HepG2 (cell line): ENCODE data around the gene TEKT3. TPM values are rescaled to one million over a fixed set of nuclear protein-coding genes. Genes with fewer than 3 reads are reported as not detected.

Experiments
- ATAC-seq: fragments of 200-7000 bp; cut with Tn5 transposase; 3 replicates; pipeline ENCODE4 v1.9.1; 2020; ENCODE audit warnings: mild to moderate bottlenecking, moderate library complexity
- BruUV-seq: library from RNA; stranded (reverse); fragments of 400-500 nt; replicated peaks from 2 replicates; lab custom pipeline; 2021; lab: Mats Ljungman, UMichigan
- CTCF ChIA-PET: fragments of 300-600 bp; formaldehyde crosslinking; extraction: SDS; loops from one replicate; lab custom pipeline; 2021; ENCODE audit warnings: low total read pairs, inconsistent platforms, low intra/inter-chr PET ratio; lab: Yijun Ruan, JAX
- POLR2A ChIA-PET: fragments of 350-600 bp; sonication (Branson Sonifier 250); formaldehyde crosslinking; loops from one replicate; lab custom pipeline; 2020; ENCODE audit warnings: antibody characterized with exemption, inconsistent platforms; lab: Yijun Ruan, JAX
- DNase-seq: peaks from one replicate; pipeline ENCODE4 v3.0.0-alpha.2; 2015; ENCODE audit warnings: low spot score
- FAIRE-seq: peaks from 3 replicates; lab custom pipeline; 2011; peaks lifted over from hg19 to GRCh38; lab: Jason Lieb, UNC
- H2AFZ ChIP-seq: one replicate; pipeline ENCODE4 v1.6.1; 2011; ENCODE audit warnings: low read length, inconsistent platforms
- H3K27ac ChIP-seq: fragments of 300-600 bp; 3 replicates; pipeline ENCODE4 v1.8.0; 2011; ENCODE audit warnings: mixed run types, mild to moderate bottlenecking, mixed read lengths, low read length, inconsistent platforms; ENCODE audit not compliant: insufficient read depth; ENCODE audit errors: extremely low read length
- H3K27me3 ChIP-seq, 2 experiments: fragments of 200-600 bp in 1 of 2; 2 replicates in 1 of 2; 3 replicates in 1 of 2; pipeline versions ENCODE4 v1.6.0 to v1.8.0; 2011; ENCODE audit warnings: low read length in 2 of 2, mild to moderate bottlenecking in 2 of 2, moderate library complexity in 2 of 2, inconsistent platforms in 1 of 2; ENCODE audit not compliant: insufficient read depth in 2 of 2, control insufficient read depth in 1 of 2
- H3K36me3 ChIP-seq, 2 experiments: fragments of 200-600 bp in 1 of 2; replicated peaks in 1 of 2; 2 replicates in 1 of 2; 3 replicates in 1 of 2; pipeline versions ENCODE4 v1.5.1 to v1.8.0; 2011; ENCODE audit warnings: low read length in 2 of 2, inconsistent platforms in 1 of 2; ENCODE audit not compliant: insufficient read depth in 2 of 2, control insufficient read depth in 1 of 2
- H3K4me1 ChIP-seq: 2 replicates; pipeline ENCODE4 v1.5.1; 2012; ENCODE audit warnings: low read length, inconsistent platforms; ENCODE audit not compliant: insufficient read depth
- H3K4me2 ChIP-seq: 2 replicates; pipeline ENCODE4 v1.6.0; 2011; ENCODE audit warnings: low read depth, low read length, inconsistent platforms
- H3K4me3 ChIP-seq, 3 experiments: fragments of 200-600 bp in 1 of 3; sonication (generic), shearing (Covaris generic) in 1 of 3; replicated peaks in 1 of 3; 2 replicates each; pipeline ENCODE4 v1.5.1; 2011 to 2016; ENCODE audit warnings: low read length in 3 of 3, inconsistent platforms in 2 of 3, low read depth in 2 of 3, mild to moderate bottlenecking in 2 of 3, control low read depth in 1 of 3, mixed read lengths in 1 of 3; ENCODE audit not compliant: insufficient read depth in 1 of 3
- H3K79me2 ChIP-seq: one replicate; pipeline ENCODE4 v1.6.1; 2011; ENCODE audit warnings: low read length, inconsistent platforms; ENCODE audit not compliant: insufficient read depth
- H3K9ac ChIP-seq: 2 replicates; pipeline ENCODE4 v1.6.0; 2011; ENCODE audit warnings: mild to moderate bottlenecking, low read depth, low read length, inconsistent platforms; ENCODE audit not compliant: insufficient read depth
- H3K9me3 ChIP-seq: 2 replicates; pipeline ENCODE4 v1.5.1; 2012; ENCODE audit warnings: mild to moderate bottlenecking, low read length
- H4K20me1 ChIP-seq: 2 replicates; pipeline ENCODE4 v1.6.0; 2011; ENCODE audit warnings: inconsistent platforms, mild to moderate bottlenecking, low read length, moderate library complexity; ENCODE audit not compliant: insufficient read depth
- ATF4 ChIP-seq, 2 experiments: fragments of 450-650 bp in 1 of 2; sonication (generic) in 1 of 2; formaldehyde crosslinking; IDR thresholded peaks; 2 replicates each; pipeline versions ENCODE4 v1.5.0 to v1.8.0; 2020 to 2022; ENCODE audit warnings: mild to moderate bottlenecking in 1 of 2, missing genetic modification reagents in 1 of 2
- BHLHE40 ChIP-seq: IDR thresholded peaks from 2 replicates; pipeline ENCODE4 v1.6.1; 2011; ENCODE audit warnings: low read length, improper control_type of control experiment
- CENPBD1 ChIP-seq: sonication (generic); formaldehyde crosslinking; IDR thresholded peaks from 2 replicates; pipeline ENCODE4 v1.8.0; 2022; ENCODE audit warnings: missing genetic modification reagents, low read depth, mild to moderate bottlenecking, borderline replicate concordance
- DPF2 ChIP-seq: sonication (generic); formaldehyde crosslinking; IDR thresholded peaks from 2 replicates; pipeline ENCODE4 v1.4.0; 2020; ENCODE audit warnings: mild to moderate bottlenecking, low read depth, missing genetic modification reagents, borderline replicate concordance
- EED ChIP-seq: sonication (generic); formaldehyde crosslinking; IDR thresholded peaks from 2 replicates; pipeline ENCODE4 v1.5.0; 2020; ENCODE audit warnings: mild to moderate bottlenecking, missing genetic modification reagents
- FOSL1 ChIP-seq: sonication (generic); formaldehyde crosslinking; IDR thresholded peaks from 2 replicates; pipeline ENCODE4 v1.9.0; 2021; ENCODE audit warnings: missing genetic modification reagents, borderline replicate concordance
- FOSL2 ChIP-seq: sonication (generic); formaldehyde crosslinking; IDR thresholded peaks from 2 replicates; pipeline ENCODE4 v1.4.0; 2020; ENCODE audit warnings: missing genetic modification reagents
- GTF3A ChIP-seq: sonication (generic); formaldehyde crosslinking; conservative IDR thresholded peaks from 2 replicates; pipeline ENCODE4 v1.4.0; 2020; ENCODE audit warnings: mild to moderate bottlenecking, missing genetic modification reagents
- KDM4B ChIP-seq: sonication (generic); formaldehyde crosslinking; IDR thresholded peaks from 2 replicates; pipeline ENCODE4 v1.4.0; 2020; ENCODE audit warnings: missing genetic modification reagents
- MAFF ChIP-seq: IDR thresholded peaks from 2 replicates; pipeline ENCODE4 v1.6.1; 2011; ENCODE audit warnings: low read depth, low read length, improper control_type of control experiment
- NCOA2 ChIP-seq: sonication (generic); formaldehyde crosslinking; IDR thresholded peaks from 2 replicates; pipeline ENCODE4 v1.8.0; 2022; ENCODE audit warnings: inconsistent platforms
- THAP8 ChIP-seq: sonication (generic); formaldehyde crosslinking; IDR thresholded peaks from 2 replicates; pipeline ENCODE4 v1.5.1; 2020; ENCODE audit warnings: missing genetic modification reagents, mild to moderate bottlenecking, borderline replicate concordance
- USF2 ChIP-seq, 2 experiments: sonication (generic) in 1 of 2; formaldehyde crosslinking in 1 of 2; IDR thresholded peaks; 2 replicates each; pipeline versions ENCODE4 v1.5.1 to v1.6.1; 2011 to 2020; ENCODE audit warnings: borderline replicate concordance in 1 of 2, low read depth in 1 of 2, low read length in 1 of 2, mild to moderate bottlenecking in 1 of 2, missing genetic modification reagents in 1 of 2, moderate library complexity in 1 of 2
- ZNF253 ChIP-seq: sonication (generic); formaldehyde crosslinking; IDR thresholded peaks from 2 replicates; pipeline ENCODE4 v1.8.0; 2022; ENCODE audit warnings: mild to moderate bottlenecking, missing genetic modification reagents, borderline replicate concordance
- WGBS: methylation state at CpG from one replicate; pipeline ENCODE4 v1.1.6; 2017; ENCODE audit warnings: low lambda C conversion rate; 5-methylcytosine and 5-hydroxymethylcytosine counted together
- in situ Hi-C: cut with HindIII; loops from 2 replicates; pipeline ENCODE4 v1.10.0; 2017; ENCODE audit warnings: low pct_unique_long_range_greater_than_20kb; ENCODE audit not compliant: extremely low pct_ligation_motif_present
- intact Hi-C: fragments of 100-400 bp; cut with micrococcal nuclease; formaldehyde crosslinking; loops from one replicate; pipeline ENCODE4 v1.10.0; 2022; ENCODE audit not compliant: unreplicated experiment
- polyA plus RNA-seq, 8 experiments: library from polyadenylated mRNA; depleted of rRNA in 3 of 8; stranded (reverse) in 7 of 8; unstranded in 1 of 8; fragments of >200 nt; fragmentation: Illumina TruSeq in 4 of 8; extraction: Trizol in 4 of 8; gene quantifications; 2 replicates each; pipeline versions ENCODE4 v1.2.1 to v1.2.3, GENCODE V29; 2011 to 2016; ENCODE audit warnings: low read depth in 4 of 8, missing spikeins in 1 of 8, mixed read lengths in 1 of 8; ENCODE audit not compliant: insufficient read depth in 1 of 8
- total RNA-seq, 5 experiments: library from RNA; depleted of rRNA; stranded (reverse); fragments of >200 nt; fragmentation: Illumina TruSeq; extraction: Trizol; gene quantifications; 2 replicates each; pipeline ENCODE4 v1.2.3, GENCODE V29; 2016; ENCODE audit warnings: low read depth in 1 of 5

TEKT3 gene
- total and polyA plus RNA-seq, 2 of the 13 experiments (the other 11 are each of a cell fraction or from before 2014, with no cell fraction given): 0.58 to 0.82 TPM

DNA sequence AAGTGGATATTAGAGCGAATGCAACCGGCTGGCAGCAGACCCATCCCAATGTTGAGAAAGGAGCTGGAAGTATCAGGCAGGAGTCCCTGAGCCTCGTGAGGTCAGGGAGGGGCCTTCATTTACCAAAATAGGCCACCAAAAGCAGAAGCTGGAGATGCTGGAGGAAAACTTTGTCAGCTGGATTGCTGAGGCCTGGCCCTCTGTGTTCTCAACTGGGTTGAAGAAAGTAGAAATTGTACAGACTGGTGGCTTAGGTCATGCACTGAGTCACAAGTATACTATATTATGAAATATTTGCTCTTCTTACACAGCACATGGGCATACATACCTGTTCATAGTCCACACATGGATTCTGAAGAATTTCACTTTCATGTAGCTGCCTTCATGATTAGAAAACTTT is 23.2 kb upstream of the TEKT3 start:
- no peak overlapping the region for H3K4me3 ChIP-seq
- TF ChIP-seq NCOA2 (CRISPR knock-in tag): no peak
- TF ChIP-seq FOSL2 (CRISPR knock-in tag): peak; percentile 60; the same call in 1 of the 2 replicates
- peak; percentile 50; the same call in 1 of the 2 replicates for TF ChIP-seq BHLHE40
- TF ChIP-seq ATF4 (CRISPR knock-in tag; IDR thresholded peaks at IDR 0.05): peak in 1 of 2 experiments; percentile 36; a peak in 1 of 4 replicates
- intact Hi-C loops: no loop called here
- no peak overlapping the region for H2AFZ ChIP-seq
- H3K4me1 ChIP-seq: 0 out of 2 replicates have a peak, but pooled peaks cover 5% of the 10 kb centered on the region
- no peak overlapping the region for H3K4me2 ChIP-seq
- H3K9ac ChIP-seq: no peak overlapping the region
- peak; percentile 65 for ATAC-seq
- no peaks in the 10 kb centered on the region for H3K9me3 ChIP-seq
- no peaks in the 10 kb centered on the region for H3K27me3 ChIP-seq
- H3K36me3 ChIP-seq: no peaks in the 10 kb centered on the region
- no peaks in the 10 kb centered on the region for H3K79me2 ChIP-seq
- WGBS: 66% methylated on average over 3 of the region's 3 CpGs
- BruUV-seq: no TSS peak
- CTCF ChIA-PET: no interaction called here
- H3K27ac ChIP-seq: no peak overlapping the region
- in situ Hi-C loops: no loop called here
- POLR2A ChIA-PET: no interaction called here
- no peak for FAIRE-seq
- H4K20me1 ChIP-seq: no peaks in the 10 kb centered on the region
- peak; percentile 33 for DNase-seq

- CTCF ChIA-PET: no interaction called here
- in situ Hi-C loops (no loop called here), intact Hi-C loops (no loop called here)
- no peaks in the 10 kb centered on the region for H3K27me3 ChIP-seq
- no peaks in the 10 kb centered on the region for H3K9me3 ChIP-seq
- 0 out of 2 replicates have a peak, but pooled peaks cover 5% of the 10 kb centered on the region for H3K4me1 ChIP-seq
- no peak overlapping the region for H3K27ac ChIP-seq
- WGBS: 84% methylated on average over 6 of the region's 6 CpGs
- FAIRE-seq (no peak), ATAC-seq (no peak), DNase-seq (no peak)
- no TSS peak for BruUV-seq
- H3K36me3 ChIP-seq: no peaks in the 10 kb centered on the region
- H3K4me3 ChIP-seq: no peak overlapping the region
- no peak overlapping the region for H3K9ac ChIP-seq
- no peak overlapping the region for H3K4me2 ChIP-seq
- POLR2A ChIA-PET: no interaction called here
- no peak overlapping the region for H2AFZ ChIP-seq
- H4K20me1 ChIP-seq: no peaks in the 10 kb centered on the region
- no peaks in the 10 kb centered on the region for H3K79me2 ChIP-seq
- TF ChIP-seq DPF2 (CRISPR knock-in tag) (no peak), GTF3A (CRISPR knock-in tag) (no peak), ZNF253 (no peak), THAP8 (no peak), EED (CRISPR knock-in tag) (no peak), USF2 (IDR thresholded peaks at IDR 0.05; ENCODE audit: low read depth, low read length) (no peak), USF2 (CRISPR knock-in tag; IDR thresholded peaks at IDR 0.05; ENCODE audit: borderline replicate concordance) (no peak), CENPBD1 (CRISPR knock-in tag) (no peak), MAFF (no peak), KDM4B (CRISPR knock-in tag) (no peak), FOSL1 (no peak)
Measured at GRCh38 chr17:15363702-15364101, 22.3 kb upstream of the TEKT3 start.
